ENCODE measurements around the gene ZBTB8OS. TPM values are rescaled to one million over a fixed set of nuclear protein-coding genes. Genes with fewer than 3 reads are reported as not detected.
"Not testable (repeated sequence)": the region's sequence is repeated elsewhere in the genome, so short reads cannot be mapped to it uniquely, and the experiment has no call there.

ZBTB8OS gene
- total RNA-seq, 5 donors from 2014 or later (not counting 1 experiment from before 2014, with no cell fraction given), result 34.6 to 53.3 (median 42.7) TPM

- not testable (repeated sequence) for H3K27ac ChIP-seq (ENCODE audit: low read length); H3K4me1 Mint-ChIP-seq; H3K27me3 ChIP-seq (replicated peaks in 1 of 2; ENCODE audit: control insufficient read depth in 2 of 2, extremely low read depth in 1 of 2, insufficient read depth in 2 of 2, low read length in 1 of 2); H3K27me3 Mint-ChIP-seq; H3K4me3 Mint-ChIP-seq; H3K4me1 ChIP-seq (ENCODE audit: control insufficient read depth in 1 of 2, extremely low read depth in 1 of 2, insufficient read depth in 2 of 2, low read length in 2 of 2); DNase-seq; ATAC-seq (replicated peaks in 1 of 4); H3K9me3 Mint-ChIP-seq; H3K4me3 ChIP-seq (ENCODE audit: control insufficient read depth in 1 of 2, extremely low read depth in 1 of 2, low read length in 1 of 2); H3K9me3 ChIP-seq
- peaks cover 46% of the 10 kb centered on the region for H3K36me3 Mint-ChIP-seq
- H3K27ac Mint-ChIP-seq, result peak overlapping the region; percentile 22 to 67
- peaks cover 10 to 72% of the 10 kb centered on the region in 2 donors for H3K36me3 ChIP-seq (ENCODE audit: control insufficient read depth in 2 of 2, extremely low read depth in 1 of 2, insufficient read depth in 1 of 2, low read length in 1 of 2)
- CTCF ChIA-PET, result interaction anchor here in 1 of 2 donors (0.6 kb wide), 1 partner anchor 86 kb away, joined by 4 read pairs; no protein-coding TSS in a partner anchor
- no CpG with 5 or more reads among the region's 4 CpGs for WGBS (ENCODE audit: insufficient coverage)
- POLR2A ChIA-PET, result interaction anchor here in 1 of 2 donors (0.8 kb wide), 1 partner anchor 438 kb away, joined by 3 read pairs; no protein-coding TSS in a partner anchor
These were observed 29.6 kb upstream of the ZBTB8OS start for GRCh38 chr1:32679993-32680392.

GRCh38 chr1:32676945-32677344, 26.6 kb upstream of the ZBTB8OS start:
- Mint-ChIP-seq H3K27ac (no peak overlapping the region), H3K27me3 (no peaks in the 10 kb centered on the region), H3K9me3 (no peaks in the 10 kb centered on the region), H3K4me3 (no peak overlapping the region), H3K36me3 (peaks cover 55% of the 10 kb centered on the region), H3K4me1 (no peaks in the 10 kb centered on the region)
- Histone ChIP-seq H3K4me1 (ENCODE audit: control insufficient read depth in 1 of 2, extremely low read depth in 1 of 2, insufficient read depth in 2 of 2, low read length in 2 of 2) (no peaks in the 10 kb centered on the region), H3K27me3 (replicated peaks in 1 of 2; ENCODE audit: control insufficient read depth in 2 of 2, extremely low read depth in 1 of 2, insufficient read depth in 2 of 2, low read length in 1 of 2) (no peaks in the 10 kb centered on the region), H3K4me3 (ENCODE audit: control insufficient read depth in 1 of 2, extremely low read depth in 1 of 2, low read length in 1 of 2) (no peak overlapping the region), H3K9me3 (no peaks in the 10 kb centered on the region), H3K36me3 (ENCODE audit: control insufficient read depth in 2 of 2, extremely low read depth in 1 of 2, insufficient read depth in 1 of 2, low read length in 1 of 2) (peaks cover 10 to 81% of the 10 kb centered on the region in 2 donors), H3K27ac (ENCODE audit: low read length) (no peak overlapping the region)
- ChIA-PET CTCF (interaction anchor here (0.7 kb wide), 3 partner anchors 52 to 666 kb away, joined by 3 to 4 read pairs (median 3); no protein-coding TSS in a partner anchor), POLR2A (interaction anchor here in 1 of 2 donors (0.7 kb wide), 1 partner anchor 112 kb away, joined by 3 read pairs; no protein-coding TSS in a partner anchor)
- WGBS (ENCODE audit: insufficient coverage), result no CpG with 5 or more reads among the region's 3 CpGs
- ATAC-seq (replicated peaks in 1 of 4), result no peak
- no peak for DNase-seq

- POLR2A ChIA-PET; H3K9me3 ChIP-seq; CTCF ChIA-PET; H3K4me1 Mint-ChIP-seq; H3K27me3 ChIP-seq (replicated peaks in 1 of 2; ENCODE audit: control insufficient read depth in 2 of 2, extremely low read depth in 1 of 2, insufficient read depth in 2 of 2, low read length in 1 of 2); H3K27ac ChIP-seq (ENCODE audit: low read length); H3K4me3 Mint-ChIP-seq; H3K4me3 ChIP-seq (ENCODE audit: control insufficient read depth in 1 of 2, extremely low read depth in 1 of 2, low read length in 1 of 2); DNase-seq; H3K27me3 Mint-ChIP-seq; H3K9me3 Mint-ChIP-seq; ATAC-seq (replicated peaks in 1 of 4); H3K27ac Mint-ChIP-seq; H3K4me1 ChIP-seq (ENCODE audit: control insufficient read depth in 1 of 2, extremely low read depth in 1 of 2, insufficient read depth in 2 of 2, low read length in 2 of 2): not testable (repeated sequence)
- peaks cover 55% of the 10 kb centered on the region for H3K36me3 Mint-ChIP-seq
- H3K36me3 ChIP-seq (ENCODE audit: control insufficient read depth in 2 of 2, extremely low read depth in 1 of 2, insufficient read depth in 1 of 2, low read length in 1 of 2), result peaks cover 2 to 86% of the 10 kb centered on the region in 2 donors
- WGBS (ENCODE audit: insufficient coverage), result 100% methylated on average over 4 of the region's 5 CpGs
These were observed 18.4 kb upstream of the ZBTB8OS start for GRCh38 chr1:32668716-32669115.

- POLR2A ChIA-PET, result no interaction called here
- Histone ChIP-seq H3K27ac (ENCODE audit: low read length) (no peak overlapping the region), H3K4me3 (ENCODE audit: control insufficient read depth in 1 of 2, extremely low read depth in 1 of 2, low read length in 1 of 2) (no peak overlapping the region), H3K4me1 (ENCODE audit: control insufficient read depth in 1 of 2, extremely low read depth in 1 of 2, insufficient read depth in 2 of 2, low read length in 2 of 2) (no peaks in the 10 kb centered on the region), H3K9me3 (no peaks in the 10 kb centered on the region), H3K36me3 (ENCODE audit: control insufficient read depth in 2 of 2, extremely low read depth in 1 of 2, insufficient read depth in 1 of 2, low read length in 1 of 2) (peaks cover 2 to 80% of the 10 kb centered on the region in 2 donors), H3K27me3 (replicated peaks in 1 of 2; ENCODE audit: control insufficient read depth in 2 of 2, extremely low read depth in 1 of 2, insufficient read depth in 2 of 2, low read length in 1 of 2) (no peaks in the 10 kb centered on the region)
- ATAC-seq (replicated peaks in 1 of 4) (no peak), DNase-seq (no peak)
- no peaks in the 10 kb centered on the region for H3K9me3 Mint-ChIP-seq
- H3K27me3 Mint-ChIP-seq, result no peaks in the 10 kb centered on the region
- peaks cover 42% of the 10 kb centered on the region for H3K36me3 Mint-ChIP-seq
- H3K4me1 Mint-ChIP-seq, result peaks cover 7 to 9% (median 8%) of the 10 kb centered on the region in 3 donors
- CTCF ChIA-PET, result no interaction called here
- H3K27ac Mint-ChIP-seq, result no peak overlapping the region
- H3K4me3 Mint-ChIP-seq, result no peak overlapping the region
- 89% methylated on average over 5 of the region's 12 CpGs for WGBS (ENCODE audit: insufficient coverage)
These were observed 16.7 kb upstream of the ZBTB8OS start for GRCh38 chr1:32666901-32667566.

- peaks cover 44% of the 10 kb centered on the region for H3K36me3 Mint-ChIP-seq
- Histone ChIP-seq H3K4me3 (ENCODE audit: control insufficient read depth in 1 of 2, extremely low read depth in 1 of 2, low read length in 1 of 2) (no peak overlapping the region), H3K9me3 (no peaks in the 10 kb centered on the region), H3K4me1 (ENCODE audit: control insufficient read depth in 1 of 2, extremely low read depth in 1 of 2, insufficient read depth in 2 of 2, low read length in 2 of 2) (no peaks in the 10 kb centered on the region), H3K27me3 (replicated peaks in 1 of 2; ENCODE audit: control insufficient read depth in 2 of 2, extremely low read depth in 1 of 2, insufficient read depth in 2 of 2, low read length in 1 of 2) (no peaks in the 10 kb centered on the region), H3K27ac (ENCODE audit: low read length) (no peak overlapping the region), H3K36me3 (ENCODE audit: control insufficient read depth in 2 of 2, extremely low read depth in 1 of 2, insufficient read depth in 1 of 2, low read length in 1 of 2) (peaks cover 0 to 78% of the 10 kb centered on the region in 2 donors)
- WGBS (ENCODE audit: insufficient coverage), result no CpG with 5 or more reads among the region's 1 CpG
- CTCF ChIA-PET, result no interaction called here
- no peak overlapping the region for H3K27ac Mint-ChIP-seq
- DNase-seq, result no peak
- POLR2A ChIA-PET, result no interaction called here
- H3K4me1 Mint-ChIP-seq, result peaks cover 7 to 14% (median 8%) of the 10 kb centered on the region in 3 donors
- H3K4me3 Mint-ChIP-seq, result no peak overlapping the region
- H3K27me3 Mint-ChIP-seq, result no peaks in the 10 kb centered on the region
- no peaks in the 10 kb centered on the region for H3K9me3 Mint-ChIP-seq
- ATAC-seq (replicated peaks in 1 of 4), result no peak
These were observed 15.6 kb upstream of the ZBTB8OS start for GRCh38 chr1:32665915-32666314.

- WGBS (ENCODE audit: insufficient coverage), result no CpG with 5 or more reads among the region's 1 CpG
- Mint-ChIP-seq H3K27me3 (no peaks in the 10 kb centered on the region), H3K4me1 (peaks cover 40 to 51% (median 43%) of the 10 kb centered on the region in 3 donors), H3K9me3 (no peaks in the 10 kb centered on the region), H3K27ac (no peak overlapping the region), H3K36me3 (peaks cover 44% of the 10 kb centered on the region), H3K4me3 (no peak overlapping the region)
- Histone ChIP-seq H3K4me1 (ENCODE audit: control insufficient read depth in 1 of 2, extremely low read depth in 1 of 2, insufficient read depth in 2 of 2, low read length in 2 of 2) (peaks cover 3 to 16% of the 10 kb centered on the region in 2 experiments), H3K4me3 (ENCODE audit: control insufficient read depth in 1 of 2, extremely low read depth in 1 of 2, low read length in 1 of 2) (no peak overlapping the region), H3K36me3 (ENCODE audit: control insufficient read depth in 2 of 2, extremely low read depth in 1 of 2, insufficient read depth in 1 of 2, low read length in 1 of 2) (peaks cover 26 to 71% of the 10 kb centered on the region in 2 donors), H3K27ac (ENCODE audit: low read length) (no peak overlapping the region), H3K27me3 (replicated peaks in 1 of 2; ENCODE audit: control insufficient read depth in 2 of 2, extremely low read depth in 1 of 2, insufficient read depth in 2 of 2, low read length in 1 of 2) (no peaks in the 10 kb centered on the region), H3K9me3 (no peaks in the 10 kb centered on the region)
- POLR2A ChIA-PET, result no interaction called here
- ATAC-seq (replicated peaks in 1 of 4) (no peak), DNase-seq (no peak)
- CTCF ChIA-PET, result no interaction called here
These were observed 9.2 kb upstream of the ZBTB8OS start for GRCh38 chr1:32659581-32659980.
